ENCODE measurements around the gene RNASE4. TPM values are rescaled to one million over a fixed set of nuclear protein-coding genes. Genes with fewer than 3 reads are reported as not detected.

Gene RNASE4
- total RNA-seq, 1 experiment from 2014 or later, result 0.75 TPM

GRCh38 chr14:20711685-20712084, 27.3 kb downstream of the RNASE4 start:
- POLR2A ChIA-PET (ENCODE audit: low non-redundant PET), result no interaction called here
- DNase-seq (ENCODE audit: low spot score), result no peak
- CTCF ChIA-PET, result no interaction called here
- Histone ChIP-seq H3K36me3 (ENCODE audit: insufficient read depth, low read length, poor library complexity, severe bottlenecking) (no peaks in the 10 kb centered on the region), H3K4me1 (ENCODE audit: insufficient read depth, low read length, poor library complexity, severe bottlenecking) (no peaks in the 10 kb centered on the region), H3K9me3 (ENCODE audit: low read depth, low read length, poor library complexity, severe bottlenecking) (no peaks in the 10 kb centered on the region), H3K4me3 (ENCODE audit: low read depth, low read length, poor library complexity, severe bottlenecking) (no peak overlapping the region), H3K27ac (ENCODE audit: low read depth, low read length, poor library complexity, severe bottlenecking) (no peak overlapping the region), H3K27me3 (replicated peaks; ENCODE audit: insufficient read depth, low read depth, low read length, poor library complexity) (no peaks in the 10 kb centered on the region)
- TF ChIP-seq, protein P1, sequence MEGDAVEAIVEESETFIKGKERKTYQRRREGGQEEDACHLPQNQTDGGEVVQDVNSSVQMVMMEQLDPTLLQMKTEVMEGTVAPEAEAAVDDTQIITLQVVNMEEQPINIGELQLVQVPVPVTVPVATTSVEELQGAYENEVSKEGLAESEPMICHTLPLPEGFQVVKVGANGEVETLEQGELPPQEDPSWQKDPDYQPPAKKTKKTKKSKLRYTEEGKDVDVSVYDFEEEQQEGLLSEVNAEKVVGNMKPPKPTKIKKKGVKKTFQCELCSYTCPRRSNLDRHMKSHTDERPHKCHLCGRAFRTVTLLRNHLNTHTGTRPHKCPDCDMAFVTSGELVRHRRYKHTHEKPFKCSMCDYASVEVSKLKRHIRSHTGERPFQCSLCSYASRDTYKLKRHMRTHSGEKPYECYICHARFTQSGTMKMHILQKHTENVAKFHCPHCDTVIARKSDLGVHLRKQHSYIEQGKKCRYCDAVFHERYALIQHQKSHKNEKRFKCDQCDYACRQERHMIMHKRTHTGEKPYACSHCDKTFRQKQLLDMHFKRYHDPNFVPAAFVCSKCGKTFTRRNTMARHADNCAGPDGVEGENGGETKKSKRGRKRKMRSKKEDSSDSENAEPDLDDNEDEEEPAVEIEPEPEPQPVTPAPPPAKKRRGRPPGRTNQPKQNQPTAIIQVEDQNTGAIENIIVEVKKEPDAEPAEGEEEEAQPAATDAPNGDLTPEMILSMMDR (conservative IDR thresholded peaks at IDR 0.05; ENCODE audit: low read depth, low read length), result no peak
- TF ChIP-seq EZH2 (IDR thresholded peaks at IDR 0.05; ENCODE audit: borderline replicate concordance, low read depth, low read length, poor library complexity, severe bottlenecking), result no peak
- no TSS peak for BruUV-seq (replicated peaks)
- intact Hi-C loops (cut with micrococcal nuclease; ENCODE audit: unreplicated experiment), result no loop called here

GRCh38 chr14:20712904-20713303, 28.5 kb downstream of the RNASE4 start:
- Histone ChIP-seq H3K4me3 (ENCODE audit: low read depth, low read length, poor library complexity, severe bottlenecking) (no peak overlapping the region), H3K36me3 (ENCODE audit: insufficient read depth, low read length, poor library complexity, severe bottlenecking) (no peaks in the 10 kb centered on the region), H3K27ac (ENCODE audit: low read depth, low read length, poor library complexity, severe bottlenecking) (no peak overlapping the region), H3K4me1 (ENCODE audit: insufficient read depth, low read length, poor library complexity, severe bottlenecking) (no peaks in the 10 kb centered on the region), H3K9me3 (ENCODE audit: low read depth, low read length, poor library complexity, severe bottlenecking) (no peaks in the 10 kb centered on the region), H3K27me3 (replicated peaks; ENCODE audit: insufficient read depth, low read depth, low read length, poor library complexity) (no peaks in the 10 kb centered on the region)
- POLR2A ChIA-PET (ENCODE audit: low non-redundant PET), result no interaction called here
- CTCF ChIA-PET, result no interaction called here
- DNase-seq (ENCODE audit: low spot score), result no peak
- BruUV-seq (replicated peaks), result no TSS peak
- TF ChIP-seq EZH2 (IDR thresholded peaks at IDR 0.05; ENCODE audit: borderline replicate concordance, low read depth, low read length, poor library complexity, severe bottlenecking), result no peak
- TF ChIP-seq, protein P1 (conservative IDR thresholded peaks at IDR 0.05; ENCODE audit: low read depth, low read length), result no peak
- intact Hi-C loops (cut with micrococcal nuclease; ENCODE audit: unreplicated experiment), result no loop called here

DNA sequence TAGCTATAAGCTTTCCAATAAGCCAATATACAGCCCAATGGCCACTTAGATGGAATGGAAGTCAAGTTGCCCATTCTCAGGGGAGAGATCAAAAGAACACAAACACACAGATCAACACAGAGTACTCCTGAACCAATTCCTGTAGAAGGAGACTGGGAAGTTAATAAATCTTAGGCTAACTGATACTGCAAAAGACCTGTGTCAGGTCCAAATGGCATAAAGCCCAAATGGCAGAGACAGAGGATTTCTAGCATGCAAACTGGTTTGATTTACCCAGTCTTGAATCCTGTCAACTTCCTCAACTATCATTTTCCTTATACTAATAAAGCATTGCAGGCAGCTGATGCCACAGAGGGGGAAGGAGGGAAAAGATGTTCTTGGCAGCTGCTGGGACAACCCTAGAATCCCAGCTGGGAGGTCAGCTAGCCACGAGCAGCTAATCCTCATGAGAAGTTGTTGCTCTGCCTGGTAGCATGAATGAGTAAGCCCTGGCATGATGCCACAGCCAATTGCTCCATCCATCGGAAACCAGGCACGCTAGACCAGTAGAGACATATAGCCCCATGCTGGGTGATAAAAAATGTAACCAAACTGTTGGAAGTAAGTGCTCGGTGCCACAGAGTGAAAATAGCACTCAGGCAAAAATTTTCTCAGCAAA, 30.4 kb downstream of the RNASE4 start:
- H3K9me3 ChIP-seq (ENCODE audit: low read depth, low read length, poor library complexity, severe bottlenecking), result no peaks in the 10 kb centered on the region
- DNase-seq (ENCODE audit: low spot score), result peak; percentile 62
- no peaks in the 10 kb centered on the region for H3K4me1 ChIP-seq (ENCODE audit: insufficient read depth, low read length, poor library complexity, severe bottlenecking)
- H3K4me3 ChIP-seq (ENCODE audit: low read depth, low read length, poor library complexity, severe bottlenecking), result no peak overlapping the region
- CTCF ChIA-PET, result no interaction called here
- H3K27ac ChIP-seq (ENCODE audit: low read depth, low read length, poor library complexity, severe bottlenecking), result no peak overlapping the region
- H3K36me3 ChIP-seq (ENCODE audit: insufficient read depth, low read length, poor library complexity, severe bottlenecking), result no peaks in the 10 kb centered on the region
- H3K27me3 ChIP-seq (replicated peaks; ENCODE audit: insufficient read depth, low read depth, low read length, poor library complexity), result no peaks in the 10 kb centered on the region
- intact Hi-C loops (cut with micrococcal nuclease; ENCODE audit: unreplicated experiment), result no loop called here
- BruUV-seq (replicated peaks), result no TSS peak
- TF ChIP-seq, protein P1 (conservative IDR thresholded peaks at IDR 0.05; ENCODE audit: low read depth, low read length), result no peak
- no peak for TF ChIP-seq EZH2 (IDR thresholded peaks at IDR 0.05; ENCODE audit: borderline replicate concordance, low read depth, low read length, poor library complexity, severe bottlenecking)
- POLR2A ChIA-PET (ENCODE audit: low non-redundant PET), result no interaction called here
